Activated B cell treated with CpG ODN at 0.5 μM for 24 hours (primary cell): ENCODE measurements around the gene IL20. TPM values are rescaled to one million over a fixed set of nuclear protein-coding genes. Genes with fewer than 3 reads are reported as not detected.

Experiments used
- ATAC-seq: fragments of 200-7000 bp; cut with Tn5 transposase; one replicate; pipeline ENCODE4 v1.10.0; 2021; ENCODE audit warnings: low read depth, mild to moderate bottlenecking, moderate library complexity
- CTCF ChIA-PET: fragments of 350-600 bp; sonication (Branson Sonifier 250); formaldehyde crosslinking; loops from one replicate; lab custom pipeline; 2021; ENCODE audit warnings: antibody characterized with exemption; lab: Charles Lee
- POLR2A ChIA-PET: fragments of 350-600 bp; sonication (Branson Sonifier 250); formaldehyde crosslinking; loops from one replicate; lab custom pipeline; 2021; ENCODE audit warnings: antibody characterized with exemption; lab: Charles Lee
- DNase-seq: peaks from one replicate; pipeline ENCODE4 v3.0.0; 2022
- H3K27ac Mint-ChIP-seq: one replicate; pipeline ENCODE4 v1.8.0; 2020; ENCODE audit warnings: mixed read lengths
- H3K27me3 Mint-ChIP-seq: one replicate; pipeline ENCODE4 v1.8.0; 2021; ENCODE audit warnings: mixed read lengths
- H3K36me3 Mint-ChIP-seq: one replicate; pipeline ENCODE4 v1.8.0; 2021; ENCODE audit warnings: low read depth, mixed read lengths
- H3K4me1 Mint-ChIP-seq: one replicate; pipeline ENCODE4 v1.8.0; 2021; ENCODE audit warnings: mixed read lengths
- H3K4me3 Mint-ChIP-seq: one replicate; pipeline ENCODE4 v1.8.0; 2020; ENCODE audit warnings: mild to moderate bottlenecking, mixed read lengths
- H3K9me3 Mint-ChIP-seq: one replicate; pipeline ENCODE4 v1.8.0; 2020; ENCODE audit warnings: mixed read lengths
- CTCF ChIP-seq: fragments of 200-600 bp; IDR thresholded peaks from one replicate; pipeline ENCODE4 v1.8.0; 2022; ENCODE audit warnings: antibody characterized with exemption, mild to moderate bottlenecking
- intact Hi-C: fragments of 100-400 bp; cut with micrococcal nuclease; formaldehyde crosslinking; loops from one replicate; pipeline ENCODE4 v1.15.1; 2024
- total RNA-seq: library from RNA; stranded (reverse); gene quantifications from 2 replicates; pipeline ENCODE4 v1.2.3, GENCODE V29; 2022

Gene IL20
- total RNA-seq, 1 donor from 2014 or later: not detected

- Mint-ChIP-seq H3K4me3 (no peak overlapping the region), H3K36me3 (no peaks in the 10 kb centered on the region), H3K9me3 (no peaks in the 10 kb centered on the region), H3K27ac (no peak overlapping the region), H3K4me1 (peaks cover 54% of the 10 kb centered on the region), H3K27me3 (no peaks in the 10 kb centered on the region)
- POLR2A ChIA-PET: interaction anchor here (1.3 kb wide), 1 partner anchor 79 kb away, joined by 6 read pairs; no protein-coding TSS in a partner anchor
- no peak for TF ChIP-seq CTCF
- DNase-seq (no peak), ATAC-seq (no peak)
- intact Hi-C loops: loop anchor here (2.0 kb wide), 1 partner anchor 17 kb away; no protein-coding TSS in a partner anchor
- CTCF ChIA-PET: interaction anchor here (1.3 kb wide), 1 partner anchor 99 kb away, joined by 3 read pairs; no protein-coding TSS in a partner anchor
Measured at GRCh38 chr1:206833801-206834200, 31.6 kb upstream of the IL20 start.

- intact Hi-C loops: no loop called here
- ChIA-PET POLR2A (no interaction called here), CTCF (interaction anchor here (1.3 kb wide), 1 partner anchor 100 kb away, joined by 3 read pairs; no protein-coding TSS in a partner anchor)
- Mint-ChIP-seq H3K4me1 (peaks cover 50% of the 10 kb centered on the region), H3K36me3 (no peaks in the 10 kb centered on the region), H3K27me3 (no peaks in the 10 kb centered on the region), H3K27ac (no peak overlapping the region), H3K4me3 (no peak overlapping the region), H3K9me3 (no peaks in the 10 kb centered on the region)
- ATAC-seq: no peak
- DNase-seq: no peak
- TF ChIP-seq CTCF: no peak
Measured at GRCh38 chr1:206834217-206834616, 31.2 kb upstream of the IL20 start.

DNA sequence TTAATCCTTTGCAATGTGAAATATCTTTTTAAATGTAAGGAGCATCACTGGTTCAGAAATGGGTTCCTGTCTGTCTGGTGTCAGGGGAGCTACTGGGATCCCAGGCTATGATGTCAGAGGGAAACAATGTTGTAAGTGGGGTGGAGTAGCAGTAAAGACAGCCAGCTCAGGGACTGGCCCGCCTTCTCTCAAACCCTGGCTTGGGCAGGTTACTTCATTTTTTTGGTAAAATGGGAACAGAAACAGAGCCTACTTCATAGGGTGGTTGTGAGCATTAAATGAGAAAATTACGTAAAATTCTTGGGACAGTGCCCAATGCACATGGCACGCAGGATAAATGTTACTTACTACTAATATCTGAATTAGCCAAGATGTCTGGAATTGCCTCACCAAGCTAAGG, 30.7 kb upstream of the IL20 start:
- Mint-ChIP-seq H3K36me3 (no peaks in the 10 kb centered on the region), H3K27me3 (no peaks in the 10 kb centered on the region), H3K27ac (no peak overlapping the region), H3K9me3 (no peaks in the 10 kb centered on the region), H3K4me1 (peaks cover 45% of the 10 kb centered on the region), H3K4me3 (no peak overlapping the region)
- CTCF ChIA-PET: no interaction called here
- no peak for DNase-seq
- intact Hi-C loops: loop anchor here (5.0 kb wide), 1 partner anchor 43 kb away; no protein-coding TSS in a partner anchor
- POLR2A ChIA-PET: no interaction called here
- TF ChIP-seq CTCF: no peak
- no peak for ATAC-seq

GRCh38 chr1:206835186-206835585, 30.2 kb upstream of the IL20 start:
- Mint-ChIP-seq H3K4me3 (no peak overlapping the region), H3K27ac (no peak overlapping the region), H3K36me3 (no peaks in the 10 kb centered on the region), H3K9me3 (no peaks in the 10 kb centered on the region), H3K27me3 (no peaks in the 10 kb centered on the region), H3K4me1 (peaks cover 40% of the 10 kb centered on the region)
- POLR2A ChIA-PET: no interaction called here
- intact Hi-C loops: loop anchor here (5.0 kb wide), 1 partner anchor 42 kb away; no protein-coding TSS in a partner anchor
- no peak for TF ChIP-seq CTCF
- CTCF ChIA-PET: no interaction called here
- ATAC-seq (no peak), DNase-seq (no peak)

DNA sequence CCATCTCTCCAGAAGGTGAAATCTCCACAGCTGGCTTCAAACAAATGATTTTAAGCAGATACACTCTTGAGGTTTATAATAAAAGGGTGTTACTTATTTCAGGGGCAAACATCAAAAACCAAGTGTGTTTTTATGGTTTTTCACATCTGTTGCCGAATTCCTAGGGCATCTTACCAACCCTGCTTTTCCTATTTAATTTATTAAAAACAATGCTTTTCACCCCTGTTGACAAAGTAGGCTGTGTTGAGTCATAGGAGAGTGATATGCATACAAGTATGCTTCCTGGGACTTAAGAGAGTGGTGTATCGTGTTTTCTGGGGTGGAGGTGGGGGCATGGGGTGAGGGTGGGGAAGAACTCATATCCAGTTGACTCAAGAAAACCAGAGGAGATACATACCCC, 29.3 kb upstream of the IL20 start:
- Mint-ChIP-seq H3K9me3 (no peaks in the 10 kb centered on the region), H3K27ac (no peak overlapping the region), H3K4me1 (peaks cover 36% of the 10 kb centered on the region), H3K4me3 (no peak overlapping the region), H3K36me3 (no peaks in the 10 kb centered on the region), H3K27me3 (no peaks in the 10 kb centered on the region)
- no peak for TF ChIP-seq CTCF
- ChIA-PET POLR2A (no interaction called here), CTCF (no interaction called here)
- intact Hi-C loops: loop anchor here (5.0 kb wide), 1 partner anchor 41 kb away; no protein-coding TSS in a partner anchor
- ATAC-seq (no peak), DNase-seq (no peak)
